ENCODE data around the gene SLBP.

DNA sequence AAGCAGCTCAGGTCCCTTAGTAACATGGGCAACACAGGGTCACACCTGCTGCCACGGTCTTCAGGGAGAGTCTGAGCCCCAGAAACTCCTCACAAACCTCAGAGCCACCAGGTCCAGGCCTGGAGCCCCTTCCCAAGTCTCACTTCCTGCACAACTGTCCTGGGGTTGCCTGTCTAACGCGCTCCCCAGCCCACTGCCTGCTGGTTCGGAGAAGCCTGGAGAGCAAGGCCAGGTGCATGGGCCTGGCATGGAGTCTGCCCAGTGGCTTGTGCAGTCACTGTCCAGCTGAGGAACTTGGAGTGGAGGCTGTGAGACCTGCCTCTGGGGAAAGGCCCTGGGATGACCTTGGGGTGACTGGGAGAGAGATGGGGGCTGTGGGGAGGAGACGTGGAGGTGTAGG is 56.0 kb downstream of the SLBP start:
- TF ChIP-seq POLR2AphosphoS5 (IDR thresholded peaks at IDR 0.05; ENCODE audit: low read depth, low read length) (no peak), SIN3A (IDR thresholded peaks at IDR 0.05; ENCODE audit: borderline replicate concordance, insufficient read depth, low read length) (no peak)
- TF ChIP-seq, protein P1, sequence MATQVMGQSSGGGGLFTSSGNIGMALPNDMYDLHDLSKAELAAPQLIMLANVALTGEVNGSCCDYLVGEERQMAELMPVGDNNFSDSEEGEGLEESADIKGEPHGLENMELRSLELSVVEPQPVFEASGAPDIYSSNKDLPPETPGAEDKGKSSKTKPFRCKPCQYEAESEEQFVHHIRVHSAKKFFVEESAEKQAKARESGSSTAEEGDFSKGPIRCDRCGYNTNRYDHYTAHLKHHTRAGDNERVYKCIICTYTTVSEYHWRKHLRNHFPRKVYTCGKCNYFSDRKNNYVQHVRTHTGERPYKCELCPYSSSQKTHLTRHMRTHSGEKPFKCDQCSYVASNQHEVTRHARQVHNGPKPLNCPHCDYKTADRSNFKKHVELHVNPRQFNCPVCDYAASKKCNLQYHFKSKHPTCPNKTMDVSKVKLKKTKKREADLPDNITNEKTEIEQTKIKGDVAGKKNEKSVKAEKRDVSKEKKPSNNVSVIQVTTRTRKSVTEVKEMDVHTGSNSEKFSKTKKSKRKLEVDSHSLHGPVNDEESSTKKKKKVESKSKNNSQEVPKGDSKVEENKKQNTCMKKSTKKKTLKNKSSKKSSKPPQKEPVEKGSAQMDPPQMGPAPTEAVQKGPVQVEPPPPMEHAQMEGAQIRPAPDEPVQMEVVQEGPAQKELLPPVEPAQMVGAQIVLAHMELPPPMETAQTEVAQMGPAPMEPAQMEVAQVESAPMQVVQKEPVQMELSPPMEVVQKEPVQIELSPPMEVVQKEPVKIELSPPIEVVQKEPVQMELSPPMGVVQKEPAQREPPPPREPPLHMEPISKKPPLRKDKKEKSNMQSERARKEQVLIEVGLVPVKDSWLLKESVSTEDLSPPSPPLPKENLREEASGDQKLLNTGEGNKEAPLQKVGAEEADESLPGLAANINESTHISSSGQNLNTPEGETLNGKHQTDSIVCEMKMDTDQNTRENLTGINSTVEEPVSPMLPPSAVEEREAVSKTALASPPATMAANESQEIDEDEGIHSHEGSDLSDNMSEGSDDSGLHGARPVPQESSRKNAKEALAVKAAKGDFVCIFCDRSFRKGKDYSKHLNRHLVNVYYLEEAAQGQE (IDR thresholded peaks at IDR 0.05; ENCODE audit: insufficient read depth in 1 of 2, low read depth in 2 of 2, low read length in 2 of 2), result no peak
